NCI-H1092 treated with DMSO at 0.1 percent for 48 hours (cell line): ENCODE data around the gene PXYLP1.

Experiments used
- DNase-seq: peaks from one replicate; lab custom pipeline; 2025; lab: John Stamatoyannopoulos, UW

The PXYLP1 gene

GRCh38 chr3:141249041-141249440 is 17.4 kb downstream of the PXYLP1 start:
- DNase-seq, result no peak

- no peak for DNase-seq
These were observed 18.7 kb downstream of the PXYLP1 start for GRCh38 chr3:141250342-141250741.

- no peak for DNase-seq
These were observed 19.2 kb downstream of the PXYLP1 start for GRCh38 chr3:141250828-141251227.

- DNase-seq, result no peak
These were observed 21.7 kb downstream of the PXYLP1 start for GRCh38 chr3:141253326-141253725.

GRCh38 chr3:141253811-141254210 is 22.2 kb downstream of the PXYLP1 start:
- no peak for DNase-seq

- DNase-seq, result no peak
These were observed 23.7 kb downstream of the PXYLP1 start for GRCh38 chr3:141255137-141255845.

- peak; percentile 17 for DNase-seq
These were observed 24.2 kb downstream of the PXYLP1 start for GRCh38 chr3:141255846-141256261.

GRCh38 chr3:141256820-141257219 is 25.2 kb downstream of the PXYLP1 start:
- no peak for DNase-seq

GRCh38 chr3:141257961-141258360 is 26.3 kb downstream of the PXYLP1 start:
- no peak for DNase-seq

- no peak for DNase-seq
These were observed 27.3 kb downstream of the PXYLP1 start for GRCh38 chr3:141258973-141259372.

GRCh38 chr3:141259821-141260629 is 28.4 kb downstream of the PXYLP1 start:
- no peak for DNase-seq

GRCh38 chr3:141260630-141260927 is 29.0 kb downstream of the PXYLP1 start:
- DNase-seq, result no peak

- peak; percentile 68 for DNase-seq
These were observed 30.1 kb downstream of the PXYLP1 start for GRCh38 chr3:141261472-141262307.

- no peak for DNase-seq
These were observed 30.7 kb downstream of the PXYLP1 start for GRCh38 chr3:141262308-141262705.

- no peak for DNase-seq
These were observed 34.6 kb downstream of the PXYLP1 start for GRCh38 chr3:141266186-141266585.

GRCh38 chr3:141266797-141267555 is 35.4 kb downstream of the PXYLP1 start:
- DNase-seq, result no peak

- no peak for DNase-seq
These were observed 36.0 kb downstream of the PXYLP1 start for GRCh38 chr3:141267629-141268028.

GRCh38 chr3:141268306-141268705 is 36.7 kb downstream of the PXYLP1 start:
- DNase-seq, result no peak

- no peak for DNase-seq
These were observed 37.2 kb downstream of the PXYLP1 start for GRCh38 chr3:141268791-141269190.

- DNase-seq, result no peak
These were observed 38.3 kb downstream of the PXYLP1 start for GRCh38 chr3:141269961-141270360.

- DNase-seq, result peak; percentile 75
These were observed 39.8 kb downstream of the PXYLP1 start for GRCh38 chr3:141271279-141272030.
